GM21576 (cell line): ENCODE results near the gene CBFA2T3.
"Not testable (repeated sequence)": the region's sequence is repeated elsewhere in the genome, so short reads cannot be mapped to it uniquely, and the experiment has no call there.

Experiments used
- ATAC-seq: cut with Tn5 transposase; IDR thresholded peaks from one replicate; pipeline ENCODE4 v1.9.1; 2021; ENCODE audit warnings: mild to moderate bottlenecking, moderate library complexity; ENCODE audit not compliant: unreplicated experiment

Gene CBFA2T3

GRCh38 chr16:88925540-88925887, 51.5 kb downstream of the CBFA2T3 start:
- ATAC-seq = no peak

DNA sequence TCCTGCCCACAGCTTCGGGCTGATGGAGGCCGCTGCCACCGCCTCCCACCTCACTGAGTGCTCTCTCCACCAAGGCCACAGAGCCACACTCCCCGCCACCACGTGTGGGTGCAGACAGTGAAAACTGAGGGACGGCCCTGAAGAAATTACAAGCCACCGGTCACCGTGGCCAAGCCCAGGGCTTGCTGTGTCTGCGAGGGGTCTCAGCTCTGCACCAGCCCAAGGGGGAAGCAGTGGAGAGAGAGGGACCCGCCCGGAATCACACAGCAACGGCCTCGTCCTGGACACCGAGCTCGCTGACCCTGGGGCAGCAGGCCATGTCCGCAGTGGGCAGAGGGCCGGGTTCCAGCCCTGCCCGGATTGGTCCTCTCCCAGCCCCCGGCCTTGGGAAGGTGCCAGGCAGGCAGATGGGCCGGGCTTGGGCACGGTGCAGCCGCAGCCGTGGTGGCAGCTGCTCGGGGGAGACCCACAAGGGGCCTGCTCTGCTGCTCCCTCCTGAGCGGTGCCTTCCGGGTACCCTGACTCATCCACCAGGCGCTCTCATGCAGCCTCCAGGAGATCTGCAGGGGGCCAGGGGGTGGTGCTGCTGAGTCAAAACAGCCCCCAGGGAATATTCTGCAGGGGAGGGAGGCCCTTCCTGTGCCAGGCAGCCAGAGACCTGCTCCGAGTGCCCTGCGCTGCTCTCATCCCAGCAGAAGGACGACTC, 52.0 kb downstream of the CBFA2T3 start:
- ATAC-seq = no peak

DNA sequence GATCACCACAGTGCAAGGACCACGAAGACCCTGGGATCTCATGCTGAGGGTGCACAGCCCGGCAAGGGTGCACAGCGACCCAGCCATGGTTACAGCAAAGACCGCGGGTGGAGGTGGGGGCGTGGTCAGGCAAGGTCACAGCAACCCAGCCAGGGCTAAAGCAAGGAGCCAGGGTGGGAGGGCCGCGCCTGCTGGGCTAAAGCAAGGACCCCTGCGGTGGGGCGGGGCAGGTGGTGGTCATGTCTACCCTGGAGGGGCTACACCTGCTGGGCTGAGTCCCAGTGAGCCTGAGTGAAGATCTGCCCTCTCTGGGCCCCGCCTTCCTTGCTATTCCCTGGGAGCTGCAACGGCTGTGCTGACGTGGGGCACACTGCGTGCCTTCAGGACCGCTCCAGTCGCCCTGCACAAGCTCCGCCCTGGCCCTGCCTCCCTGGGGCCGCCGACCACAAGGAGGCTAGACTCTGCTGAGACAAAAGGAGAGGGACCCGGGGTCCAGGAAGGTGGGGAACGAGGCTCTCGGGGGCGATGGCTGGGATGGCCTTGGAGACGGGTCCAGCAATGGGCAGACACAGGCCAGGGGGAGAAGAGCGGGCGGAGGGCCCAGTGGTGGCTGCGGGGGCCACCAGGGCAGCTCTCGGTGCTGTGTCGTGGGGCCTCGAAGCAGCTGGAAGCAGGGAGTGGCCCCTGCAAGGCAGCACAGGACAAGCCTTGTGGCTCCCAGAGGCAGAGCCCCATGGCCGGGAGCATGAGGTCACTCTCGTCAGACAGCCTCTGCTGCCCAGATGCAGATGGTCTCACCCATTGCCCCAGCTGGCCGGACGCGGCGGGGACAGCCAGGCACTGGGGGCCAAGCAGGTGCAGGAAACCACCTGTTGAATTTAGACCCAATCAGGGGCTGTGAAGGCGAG, 52.8 kb downstream of the CBFA2T3 start:
- no peak for ATAC-seq

DNA sequence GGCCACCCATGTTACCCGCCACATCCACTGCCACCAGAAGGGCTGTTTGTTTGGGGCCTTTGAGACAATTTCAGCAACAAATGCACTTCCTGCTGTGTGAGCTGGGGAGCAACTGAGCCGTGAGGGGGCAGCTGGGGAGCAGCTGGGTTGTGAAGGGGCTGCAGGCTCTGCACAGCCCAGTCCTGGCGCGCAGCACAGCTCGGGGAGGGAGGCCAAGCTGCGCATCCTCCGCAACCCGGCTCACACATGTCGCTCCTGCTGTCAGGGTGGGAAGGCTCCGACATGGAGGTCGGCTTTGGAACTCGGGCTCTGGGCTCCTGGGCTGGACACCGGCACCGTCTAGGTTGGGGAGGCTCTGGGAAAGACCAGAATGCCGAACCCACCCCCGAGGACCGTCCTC, 53.6 kb downstream of the CBFA2T3 start:
- no peak for ATAC-seq

- ATAC-seq = no peak
Measured at GRCh38 chr16:88922826-88923410, 54.1 kb downstream of the CBFA2T3 start.

DNA sequence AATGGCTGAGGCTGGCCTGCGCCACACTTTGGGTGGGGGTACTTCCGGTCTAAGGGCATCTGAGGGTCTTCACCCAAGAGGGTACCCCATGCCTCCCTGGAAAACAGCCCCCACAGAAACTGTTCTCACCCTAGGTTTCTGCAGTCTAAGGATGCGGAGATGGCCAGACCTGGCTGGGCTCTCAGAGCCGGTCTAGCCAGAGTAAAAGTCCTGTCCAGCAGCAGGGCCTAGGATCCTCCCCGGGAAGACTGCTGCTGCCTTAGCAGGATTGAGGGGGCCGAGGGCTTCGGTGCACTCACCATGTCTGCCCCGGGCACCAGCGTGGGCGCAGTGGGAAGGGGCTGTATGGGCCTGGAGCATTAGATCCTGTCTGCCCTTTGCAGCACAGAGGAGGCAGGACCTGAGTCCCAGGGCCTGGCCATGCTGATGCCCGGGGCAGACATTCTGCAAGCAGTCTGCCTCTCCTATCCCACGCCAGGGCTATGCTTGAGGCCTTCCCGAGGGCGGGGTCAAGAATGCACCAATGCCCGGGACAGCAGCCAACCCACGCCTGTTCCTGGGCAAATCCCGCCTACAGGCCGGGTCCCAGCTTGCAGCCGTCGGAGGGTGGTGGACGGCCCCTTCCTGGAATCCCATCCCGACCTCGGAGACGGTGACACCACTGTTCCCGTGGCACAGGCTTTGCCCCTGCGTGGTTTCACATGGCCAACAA, 54.7 kb downstream of the CBFA2T3 start:
- ATAC-seq = no peak

- ATAC-seq = no peak
Measured at GRCh38 chr16:88921591-88921990, 55.4 kb downstream of the CBFA2T3 start.

DNA sequence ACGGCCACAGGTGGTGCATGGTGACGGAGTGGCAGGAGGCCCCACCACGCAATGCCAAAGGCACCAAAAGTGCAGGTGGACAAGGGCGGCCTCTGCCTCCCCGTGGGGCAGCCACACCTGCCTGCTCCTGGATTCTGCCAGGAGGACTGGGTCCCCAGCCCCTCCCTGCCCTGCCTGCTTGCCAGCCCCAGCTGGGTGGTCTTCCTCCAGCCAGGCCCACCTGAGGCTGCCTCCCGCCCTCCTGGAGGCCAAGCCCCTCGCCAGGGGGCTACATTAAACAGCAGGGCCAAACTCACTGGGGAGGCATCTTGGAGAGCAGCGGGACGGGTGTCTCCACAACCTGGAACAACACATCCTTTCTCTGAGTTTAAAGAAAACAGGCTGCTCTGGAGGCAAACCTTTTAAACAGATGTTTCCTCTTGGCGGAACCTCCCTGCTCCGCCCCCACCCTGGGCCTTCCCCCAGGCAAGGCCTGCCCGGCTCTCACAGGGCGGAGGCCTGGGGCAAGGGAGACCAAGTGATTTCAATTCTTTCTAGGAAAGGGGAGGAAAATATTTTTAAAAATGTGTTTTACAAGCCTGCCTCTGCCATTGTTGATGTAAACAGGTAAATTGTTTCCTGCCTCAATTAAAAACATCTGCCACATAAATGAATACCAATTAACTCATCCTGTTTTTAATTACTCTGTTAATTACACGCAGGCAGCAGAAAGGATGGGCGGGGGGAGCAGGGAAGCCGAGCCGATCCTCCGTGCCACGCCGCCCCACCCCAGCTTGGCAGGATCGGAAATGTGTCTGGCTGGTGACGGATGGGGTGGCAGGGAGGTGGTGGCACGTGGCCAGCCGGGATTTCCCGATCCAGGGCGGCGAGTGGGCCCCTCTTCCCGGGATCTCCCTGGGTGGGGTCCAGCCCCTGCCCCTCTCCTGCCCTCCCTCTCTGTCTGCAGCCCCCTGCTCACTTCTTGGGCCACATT, 56.1 kb downstream of the CBFA2T3 start:
- ATAC-seq = no peak

GRCh38 chr16:88919936-88920335, 57.1 kb downstream of the CBFA2T3 start:
- no peak for ATAC-seq

- not testable (repeated sequence) for ATAC-seq
Measured at GRCh38 chr16:88918896-88919295, 58.1 kb downstream of the CBFA2T3 start.

- no peak for ATAC-seq
Measured at GRCh38 chr16:88917915-88918627, 58.9 kb downstream of the CBFA2T3 start.

GRCh38 chr16:88917146-88917914, 59.7 kb downstream of the CBFA2T3 start:
- ATAC-seq = no peak

- ATAC-seq = no peak
Measured at GRCh38 chr16:88915639-88916327, 61.2 kb downstream of the CBFA2T3 start.

GRCh38 chr16:88914750-88915368, 62.1 kb downstream of the CBFA2T3 start:
- no peak for ATAC-seq

GRCh38 chr16:88913870-88914269, 63.1 kb downstream of the CBFA2T3 start:
- no peak for ATAC-seq

DNA sequence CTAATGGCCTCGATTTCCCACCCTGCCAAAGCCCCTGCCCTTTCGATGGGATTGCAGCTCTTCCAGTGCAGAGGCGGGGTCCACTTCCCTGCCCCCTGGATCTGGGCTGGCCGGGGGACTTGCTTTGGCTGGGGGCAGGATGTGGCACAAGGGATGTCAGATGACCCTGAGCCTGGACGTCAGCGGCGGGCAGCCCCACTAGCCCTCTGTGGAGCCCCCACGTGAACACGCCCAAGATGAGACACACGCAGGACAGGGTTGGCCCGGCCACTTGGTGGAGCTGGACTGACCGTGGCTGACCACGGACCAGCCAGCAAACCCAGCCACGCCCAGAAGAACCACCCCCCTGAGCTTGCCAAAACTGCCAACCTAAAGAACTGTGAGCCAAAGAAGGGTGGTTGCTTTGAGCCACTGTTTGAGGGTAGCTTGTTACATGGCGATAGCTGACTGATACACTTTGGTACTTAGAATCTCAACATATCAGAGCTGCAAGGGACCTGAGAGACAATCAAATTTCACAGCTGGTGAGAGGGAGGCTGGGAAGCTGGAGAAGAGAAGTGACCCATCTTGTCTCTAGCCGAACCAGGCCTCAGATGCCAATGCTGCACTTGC, 63.9 kb downstream of the CBFA2T3 start:
- no peak for ATAC-seq

GRCh38 chr16:88912556-88912955, 64.5 kb downstream of the CBFA2T3 start:
- ATAC-seq = no peak
